ENCODE data around the gene SLC4A2. TPM values are rescaled to one million over a fixed set of nuclear protein-coding genes. Genes with fewer than 3 reads are reported as not detected.

Gene SLC4A2
- total RNA-seq, 1 donor from 2014 or later, result 99.4 TPM

GRCh38 chr7:151057989-151058780 lies 1.2 kb upstream of the SLC4A2 start:
- TF ChIP-seq CTCF (IDR thresholded peaks at IDR 0.05; ENCODE audit: partially characterized antibody, unreplicated experiment), result no peak
- Mint-ChIP-seq H3K36me3 (ENCODE audit: unreplicated experiment) (no peaks in the 10 kb centered on the region), H3K4me3 (ENCODE audit: unreplicated experiment) (peak overlapping the region; percentile 99), H3K9me3 (ENCODE audit: unreplicated experiment) (peaks cover 9% of the 10 kb centered on the region), H3K27ac (ENCODE audit: unreplicated experiment) (peak overlapping the region; percentile 99), H3K4me1 (ENCODE audit: low read depth, unreplicated experiment) (peaks cover 18% of the 10 kb centered on the region), H3K27me3 (ENCODE audit: unreplicated experiment) (peaks cover 19% of the 10 kb centered on the region)
- DNase-seq, result peak; percentile 97

DNA sequence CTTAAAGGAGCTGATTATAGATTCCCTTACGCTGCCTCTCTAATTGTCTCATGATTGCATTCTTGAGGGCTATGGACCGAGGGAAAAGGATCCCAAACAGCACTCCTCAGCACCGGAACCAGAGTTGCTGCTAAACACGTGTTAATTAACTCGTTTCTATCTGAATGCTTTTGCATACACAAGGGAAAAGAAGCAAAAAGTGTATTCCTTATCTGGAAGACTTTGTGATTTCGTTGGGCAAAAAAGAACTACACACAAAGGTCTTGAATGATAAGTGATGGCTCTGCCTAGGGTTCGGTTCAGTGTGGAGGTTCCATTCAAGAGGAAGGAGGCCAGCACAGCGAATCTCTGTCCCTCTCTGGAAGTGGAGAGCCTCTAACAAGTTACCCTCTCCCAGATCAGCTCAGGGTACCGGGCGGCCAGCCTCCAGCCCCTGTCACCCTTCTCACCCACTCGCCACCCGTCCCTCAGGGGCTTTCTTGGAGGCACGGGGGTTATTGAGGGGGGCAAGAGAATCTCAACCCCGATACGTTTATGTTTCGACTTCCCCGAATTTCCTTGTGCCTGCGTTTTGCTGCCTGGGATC lies 515 bp upstream of the SLC4A2 start:
- TF ChIP-seq CTCF (IDR thresholded peaks at IDR 0.05; ENCODE audit: partially characterized antibody, unreplicated experiment), result no peak
- peak overlapping the region; percentile 99 for H3K4me3 Mint-ChIP-seq (ENCODE audit: unreplicated experiment)
- DNase-seq, result no peak
- H3K36me3 Mint-ChIP-seq (ENCODE audit: unreplicated experiment), result no peaks in the 10 kb centered on the region
- peaks cover 21% of the 10 kb centered on the region for H3K4me1 Mint-ChIP-seq (ENCODE audit: low read depth, unreplicated experiment)
- peaks cover 9% of the 10 kb centered on the region for H3K9me3 Mint-ChIP-seq (ENCODE audit: unreplicated experiment)
- H3K27ac Mint-ChIP-seq (ENCODE audit: unreplicated experiment), result peak overlapping the region; percentile 99
- peaks cover 22% of the 10 kb centered on the region for H3K27me3 Mint-ChIP-seq (ENCODE audit: unreplicated experiment)

GRCh38 chr7:151060113-151060415 lies 675 bp downstream of the SLC4A2 start:
- H3K4me1 Mint-ChIP-seq (ENCODE audit: low read depth, unreplicated experiment), result peaks cover 21% of the 10 kb centered on the region
- H3K36me3 Mint-ChIP-seq (ENCODE audit: unreplicated experiment), result no peaks in the 10 kb centered on the region
- H3K27ac Mint-ChIP-seq (ENCODE audit: unreplicated experiment), result peak overlapping the region; percentile 78
- peaks cover 19% of the 10 kb centered on the region for H3K27me3 Mint-ChIP-seq (ENCODE audit: unreplicated experiment)
- peak overlapping the region; percentile 83 for H3K4me3 Mint-ChIP-seq (ENCODE audit: unreplicated experiment)
- DNase-seq, result no peak
- TF ChIP-seq CTCF (IDR thresholded peaks at IDR 0.05; ENCODE audit: partially characterized antibody, unreplicated experiment), result peak; percentile 45
- H3K9me3 Mint-ChIP-seq (ENCODE audit: unreplicated experiment), result peaks cover 9% of the 10 kb centered on the region

DNA sequence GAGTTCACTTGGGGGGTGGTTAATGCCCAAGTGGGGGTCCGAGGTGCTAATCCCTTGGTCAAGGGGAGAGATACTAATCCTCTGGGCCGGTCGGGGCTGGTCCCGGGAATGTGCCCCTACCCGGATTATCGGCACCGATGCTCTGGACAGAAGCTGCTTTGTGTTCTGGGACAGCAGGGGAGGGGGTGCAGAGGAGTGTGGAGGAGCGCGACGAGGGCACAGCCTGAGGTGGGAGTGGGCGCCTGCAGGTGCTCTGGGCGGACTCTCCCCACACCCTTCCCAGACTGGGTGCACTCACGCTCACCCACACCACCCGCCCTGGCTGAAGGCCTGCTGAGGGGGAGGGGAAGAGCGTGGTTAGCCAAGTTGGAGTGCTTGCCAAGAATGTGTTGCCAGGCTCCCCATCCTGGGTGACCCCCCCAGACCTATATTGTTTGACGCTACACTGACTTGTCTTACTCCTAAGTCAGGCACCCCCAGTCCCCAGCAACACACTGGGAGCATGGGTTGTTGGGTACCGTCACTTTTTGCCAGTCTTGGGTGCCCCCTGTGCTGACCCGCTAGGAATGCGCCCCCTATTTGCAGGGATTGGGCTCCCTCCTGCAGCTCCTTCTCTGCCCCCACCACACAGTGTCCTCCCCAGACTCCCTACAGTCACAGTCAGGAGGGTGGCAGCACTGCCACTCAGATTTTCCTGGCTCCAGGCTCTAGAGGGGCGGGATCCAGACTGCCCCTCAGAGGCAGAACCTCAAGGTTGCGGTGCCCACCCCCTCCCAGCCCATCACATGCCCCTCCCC lies 1.2 kb downstream of the SLC4A2 start:
- TF ChIP-seq CTCF (IDR thresholded peaks at IDR 0.05; ENCODE audit: partially characterized antibody, unreplicated experiment), result no peak
- Mint-ChIP-seq H3K4me1 (ENCODE audit: low read depth, unreplicated experiment) (peaks cover 21% of the 10 kb centered on the region), H3K9me3 (ENCODE audit: unreplicated experiment) (peaks cover 9% of the 10 kb centered on the region), H3K36me3 (ENCODE audit: unreplicated experiment) (no peaks in the 10 kb centered on the region), H3K4me3 (ENCODE audit: unreplicated experiment) (peak overlapping the region; percentile 83), H3K27me3 (ENCODE audit: unreplicated experiment) (peaks cover 19% of the 10 kb centered on the region), H3K27ac (ENCODE audit: unreplicated experiment) (peak overlapping the region; percentile 78)
- no peak for DNase-seq

Measured in glutamatergic neuron (in vitro differentiated cells).